GM12891 (cell line): ENCODE data around the gene CD300LF.

ENCODE experiments used
- PAX5 ChIP-seq: IDR thresholded peaks from 2 replicates; pipeline ENCODE4 v1.6.1; 2011; ENCODE audit warnings: low read length, moderate library complexity, mild to moderate bottlenecking; ENCODE audit not compliant: insufficient read depth, severe bottlenecking
- POLR2A ChIP-seq: IDR thresholded peaks from 2 replicates; pipeline ENCODE4 v1.6.1; 2011; ENCODE audit warnings: low read depth, low read length, control low read depth
- POLR2AphosphoS5 ChIP-seq: IDR thresholded peaks from 2 replicates; pipeline ENCODE4 v1.6.1; 2011; ENCODE audit warnings: low read depth, low read length, control low read depth
- SPI1 ChIP-seq: IDR thresholded peaks from 2 replicates; pipeline ENCODE4 v1.6.1; 2011; ENCODE audit warnings: low read depth, low read length, control low read depth
- TAF1 ChIP-seq: IDR thresholded peaks from 2 replicates; pipeline ENCODE4 v1.6.1; 2011; ENCODE audit warnings: low read depth, low read length, control low read depth

GRCh38 chr17:74752415-74752814 lies 39.7 kb upstream of the CD300LF start:
- no peak for TF ChIP-seq POLR2AphosphoS5
- no peak for TF ChIP-seq POLR2A
- no peak for TF ChIP-seq SPI1
- TF ChIP-seq TAF1, result no peak
- TF ChIP-seq PAX5, result no peak
